PC-3 (cell line): Measurements from ENCODE around the gene PRKN.

Source experiments
- EZH2 ChIP-seq: fragments of 300-600 bp; sonication (generic); IDR thresholded peaks from one replicate; pipeline ENCODE4 v1.6.1; 2017; ENCODE audit warnings: antibody characterized with exemption, mild to moderate bottlenecking, low read length; ENCODE audit not compliant: unreplicated experiment
- TF ChIP-seq, protein P1 (sequence below): fragments of 300-600 bp; sonication (generic); conservative IDR thresholded peaks from 2 replicates; pipeline ENCODE4 v1.5.1; 2017; ENCODE audit warnings: antibody characterized with exemption, low read depth, mild to moderate bottlenecking, low read length

DNA sequence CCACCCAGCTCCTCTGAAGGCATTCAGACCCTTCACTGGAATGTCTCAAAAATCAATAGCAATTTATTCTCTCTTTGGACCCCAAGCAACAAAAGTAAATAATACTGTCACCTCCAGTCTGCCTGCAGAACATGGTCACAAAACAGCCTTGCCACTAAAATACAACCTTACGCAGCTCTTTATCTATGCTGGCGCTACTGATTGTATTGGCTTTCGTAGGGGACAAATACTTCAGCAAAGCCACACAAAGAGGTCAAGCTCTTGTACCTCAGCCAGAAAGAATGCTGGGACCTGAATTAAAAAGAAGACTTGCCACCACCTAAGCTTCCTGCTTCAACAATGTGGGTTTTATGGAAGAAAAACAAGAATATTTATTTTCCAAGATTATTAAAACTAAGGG is 57.2 kb downstream of the PRKN start:
- no peak for TF ChIP-seq EZH2
- TF ChIP-seq, protein P1, sequence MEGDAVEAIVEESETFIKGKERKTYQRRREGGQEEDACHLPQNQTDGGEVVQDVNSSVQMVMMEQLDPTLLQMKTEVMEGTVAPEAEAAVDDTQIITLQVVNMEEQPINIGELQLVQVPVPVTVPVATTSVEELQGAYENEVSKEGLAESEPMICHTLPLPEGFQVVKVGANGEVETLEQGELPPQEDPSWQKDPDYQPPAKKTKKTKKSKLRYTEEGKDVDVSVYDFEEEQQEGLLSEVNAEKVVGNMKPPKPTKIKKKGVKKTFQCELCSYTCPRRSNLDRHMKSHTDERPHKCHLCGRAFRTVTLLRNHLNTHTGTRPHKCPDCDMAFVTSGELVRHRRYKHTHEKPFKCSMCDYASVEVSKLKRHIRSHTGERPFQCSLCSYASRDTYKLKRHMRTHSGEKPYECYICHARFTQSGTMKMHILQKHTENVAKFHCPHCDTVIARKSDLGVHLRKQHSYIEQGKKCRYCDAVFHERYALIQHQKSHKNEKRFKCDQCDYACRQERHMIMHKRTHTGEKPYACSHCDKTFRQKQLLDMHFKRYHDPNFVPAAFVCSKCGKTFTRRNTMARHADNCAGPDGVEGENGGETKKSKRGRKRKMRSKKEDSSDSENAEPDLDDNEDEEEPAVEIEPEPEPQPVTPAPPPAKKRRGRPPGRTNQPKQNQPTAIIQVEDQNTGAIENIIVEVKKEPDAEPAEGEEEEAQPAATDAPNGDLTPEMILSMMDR = no peak
